GM18909 (cell line): ENCODE measurements around the gene CDH8.

Experiments
- ATAC-seq: cut with Tn5 transposase; IDR thresholded peaks from one replicate; pipeline ENCODE4 v1.9.1; 2021; ENCODE audit warnings: mild to moderate bottlenecking; ENCODE audit not compliant: unreplicated experiment, poor library complexity

The CDH8 gene, protein sequence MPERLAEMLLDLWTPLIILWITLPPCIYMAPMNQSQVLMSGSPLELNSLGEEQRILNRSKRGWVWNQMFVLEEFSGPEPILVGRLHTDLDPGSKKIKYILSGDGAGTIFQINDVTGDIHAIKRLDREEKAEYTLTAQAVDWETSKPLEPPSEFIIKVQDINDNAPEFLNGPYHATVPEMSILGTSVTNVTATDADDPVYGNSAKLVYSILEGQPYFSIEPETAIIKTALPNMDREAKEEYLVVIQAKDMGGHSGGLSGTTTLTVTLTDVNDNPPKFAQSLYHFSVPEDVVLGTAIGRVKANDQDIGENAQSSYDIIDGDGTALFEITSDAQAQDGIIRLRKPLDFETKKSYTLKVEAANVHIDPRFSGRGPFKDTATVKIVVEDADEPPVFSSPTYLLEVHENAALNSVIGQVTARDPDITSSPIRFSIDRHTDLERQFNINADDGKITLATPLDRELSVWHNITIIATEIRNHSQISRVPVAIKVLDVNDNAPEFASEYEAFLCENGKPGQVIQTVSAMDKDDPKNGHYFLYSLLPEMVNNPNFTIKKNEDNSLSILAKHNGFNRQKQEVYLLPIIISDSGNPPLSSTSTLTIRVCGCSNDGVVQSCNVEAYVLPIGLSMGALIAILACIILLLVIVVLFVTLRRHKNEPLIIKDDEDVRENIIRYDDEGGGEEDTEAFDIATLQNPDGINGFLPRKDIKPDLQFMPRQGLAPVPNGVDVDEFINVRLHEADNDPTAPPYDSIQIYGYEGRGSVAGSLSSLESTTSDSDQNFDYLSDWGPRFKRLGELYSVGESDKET

GRCh38 chr16:62036101-62036801 lies at the start of gene CDH8:
Gene CDH8, minus strand, starts transcription at chr16:62036438. Its CDS starts 15,035 bp downstream, at chr16:62021403.
- no peak for ATAC-seq

DNA sequence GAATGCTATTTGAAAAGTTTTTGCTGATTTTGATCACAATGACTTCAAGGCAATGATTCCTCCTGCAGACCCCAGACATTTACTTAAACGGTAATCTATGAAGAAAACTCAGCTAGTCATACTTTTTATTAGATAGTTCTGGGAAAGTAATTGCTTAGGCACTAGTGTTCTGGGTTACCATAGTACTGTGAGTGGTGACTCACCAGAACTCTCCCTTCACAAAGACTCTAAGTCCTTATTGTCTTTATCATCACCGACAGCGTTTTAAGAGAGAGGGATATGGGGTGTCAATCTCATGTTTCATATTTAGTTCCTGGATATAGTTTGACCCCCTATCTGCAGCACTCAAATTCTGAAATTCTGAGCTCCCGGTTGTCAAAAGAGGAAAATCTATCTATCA lies 43.0 kb upstream of the CDH8 start:
- no peak for ATAC-seq

DNA sequence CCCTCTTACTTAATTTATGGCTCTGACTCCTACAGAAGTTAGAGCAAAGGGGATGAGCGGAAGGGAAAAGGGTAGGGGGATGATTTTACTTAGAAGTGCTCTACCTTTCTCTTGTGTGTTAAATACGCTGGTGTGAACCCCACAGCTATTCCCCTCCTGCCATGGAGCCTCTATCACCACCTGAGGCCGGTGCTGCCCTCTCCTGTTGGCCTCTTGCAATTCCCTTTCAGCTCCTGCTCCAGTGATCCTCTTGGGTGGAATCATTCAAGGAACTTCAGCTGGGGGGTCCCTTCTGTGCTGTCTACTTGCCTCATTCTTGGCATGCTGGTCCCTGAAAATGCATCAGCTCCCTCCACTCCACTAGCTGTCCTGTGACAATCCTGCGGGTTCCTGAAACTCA lies 41.8 kb upstream of the CDH8 start:
- no peak for ATAC-seq

DNA sequence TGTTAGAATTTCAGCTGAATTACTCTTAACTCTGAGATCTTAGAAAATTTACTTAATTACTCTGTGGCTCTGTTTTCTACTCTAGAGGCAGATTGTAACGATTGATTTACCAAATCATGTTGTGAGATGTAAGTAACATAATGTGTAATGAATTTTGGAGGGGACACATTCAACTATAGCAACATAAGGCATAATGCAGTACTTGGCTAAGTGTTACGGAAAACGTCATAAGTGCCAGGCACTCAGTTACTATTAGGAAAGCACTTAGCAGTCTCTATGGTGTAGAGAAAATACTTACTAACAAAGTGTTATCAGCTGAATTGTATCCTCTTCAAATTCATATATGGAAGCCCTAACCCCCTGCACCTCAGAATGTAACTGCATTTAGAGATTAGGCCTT lies 40.6 kb upstream of the CDH8 start:
- no peak for ATAC-seq

DNA sequence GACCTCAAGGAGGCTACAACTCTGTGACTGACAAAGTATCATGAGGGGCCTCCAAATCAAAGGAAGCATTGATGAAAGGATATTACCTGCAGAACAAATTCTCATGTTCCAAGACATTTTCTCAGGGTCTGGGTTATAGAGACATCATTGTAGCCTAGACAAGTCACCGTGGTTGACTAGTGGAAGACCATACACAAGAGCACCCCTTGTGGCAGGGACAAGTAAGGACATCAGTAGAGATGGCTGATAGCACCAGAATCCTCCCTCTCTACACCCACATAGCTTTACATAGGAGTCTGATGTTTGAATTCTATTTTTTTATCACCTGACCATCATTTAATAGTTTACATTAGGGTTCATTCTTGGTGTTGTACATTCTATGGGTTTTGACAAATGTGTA lies 32.5 kb upstream of the CDH8 start:
- peak; percentile 54 for ATAC-seq

DNA sequence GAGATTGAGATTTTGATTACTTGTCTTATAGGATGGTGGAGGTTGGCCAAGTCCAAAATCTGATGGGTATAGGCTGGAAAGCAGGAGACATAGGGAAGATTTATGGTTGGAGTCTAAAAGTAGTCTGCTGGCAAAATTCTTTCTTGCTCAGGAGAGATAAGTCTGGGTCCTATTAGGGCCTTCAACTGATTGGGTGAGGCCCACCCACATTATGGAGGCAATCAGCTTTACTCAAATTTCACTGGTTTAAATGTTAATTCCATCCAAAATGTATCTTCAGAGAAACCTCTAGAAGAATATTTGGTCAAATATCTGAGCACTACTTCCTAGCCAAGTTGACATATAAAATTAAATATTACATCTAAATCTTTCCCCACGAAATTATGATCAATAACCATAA lies 31.7 kb upstream of the CDH8 start:
- no peak for ATAC-seq

DNA sequence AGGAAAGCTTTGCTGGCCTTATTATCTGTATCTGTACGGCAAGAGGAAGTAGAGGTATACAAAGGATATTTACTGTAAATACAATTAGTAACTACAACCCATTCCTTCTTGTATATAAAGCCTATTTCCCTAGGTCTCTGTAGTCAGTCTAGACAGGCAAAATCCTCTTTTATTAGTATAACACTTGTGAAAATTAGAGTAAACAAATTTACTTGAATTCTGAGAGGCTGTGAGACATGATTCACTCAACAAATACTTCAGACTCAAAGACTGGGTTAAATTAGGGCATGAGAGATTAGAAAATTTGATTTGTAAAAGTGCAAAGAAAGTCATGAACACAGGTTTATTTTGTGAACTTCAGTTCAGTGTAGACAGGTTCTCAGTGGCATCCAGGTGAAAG lies 30.9 kb upstream of the CDH8 start:
- ATAC-seq: no peak

- ATAC-seq: no peak
Measured at GRCh38 chr16:62066747-62067146, 30.5 kb upstream of the CDH8 start.

- ATAC-seq: no peak
Measured at GRCh38 chr16:62064173-62064572, 27.9 kb upstream of the CDH8 start.

DNA sequence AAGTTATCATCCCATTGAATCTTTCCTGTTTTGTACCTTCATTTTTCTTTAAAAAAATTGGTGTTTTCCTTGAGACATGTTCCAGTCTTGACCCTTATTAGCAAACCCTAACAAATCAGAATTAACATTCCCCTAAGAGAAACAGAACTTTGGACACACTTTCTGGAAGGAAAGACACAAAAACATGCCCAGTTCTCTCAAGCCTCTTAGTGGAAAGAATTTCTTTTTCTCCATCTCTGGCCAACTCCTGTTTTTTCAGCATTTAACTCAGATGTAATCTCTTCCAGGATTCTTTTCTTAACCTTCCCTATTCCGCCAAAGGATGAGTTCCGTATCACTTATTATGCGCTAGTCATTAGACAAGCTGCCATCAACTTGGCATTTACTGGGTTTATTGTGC lies 23.9 kb upstream of the CDH8 start:
- no peak for ATAC-seq

GRCh38 chr16:62059527-62059926 lies 23.3 kb upstream of the CDH8 start:
- ATAC-seq: no peak

DNA sequence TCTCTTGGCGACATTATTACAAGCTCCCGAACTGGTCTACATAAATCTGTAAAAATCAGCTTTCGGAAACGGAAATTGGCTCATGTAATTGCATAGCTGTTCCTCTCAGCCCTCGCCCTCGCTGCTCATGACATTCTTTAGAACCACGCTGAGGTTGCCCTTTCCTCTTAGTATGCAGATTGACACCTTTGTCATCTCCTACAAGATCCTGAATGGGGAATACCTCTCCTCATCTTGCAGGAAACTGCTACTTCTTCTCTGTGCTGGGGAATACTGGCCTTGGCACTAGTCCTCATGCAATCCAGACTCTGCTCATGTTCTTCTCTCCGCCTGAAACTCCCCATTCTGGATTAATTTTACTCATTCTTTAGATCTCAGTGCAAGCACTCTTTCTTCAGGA lies 22.2 kb upstream of the CDH8 start:
- no peak for ATAC-seq

GRCh38 chr16:62051942-62052341 lies 15.7 kb upstream of the CDH8 start:
- ATAC-seq: no peak

DNA sequence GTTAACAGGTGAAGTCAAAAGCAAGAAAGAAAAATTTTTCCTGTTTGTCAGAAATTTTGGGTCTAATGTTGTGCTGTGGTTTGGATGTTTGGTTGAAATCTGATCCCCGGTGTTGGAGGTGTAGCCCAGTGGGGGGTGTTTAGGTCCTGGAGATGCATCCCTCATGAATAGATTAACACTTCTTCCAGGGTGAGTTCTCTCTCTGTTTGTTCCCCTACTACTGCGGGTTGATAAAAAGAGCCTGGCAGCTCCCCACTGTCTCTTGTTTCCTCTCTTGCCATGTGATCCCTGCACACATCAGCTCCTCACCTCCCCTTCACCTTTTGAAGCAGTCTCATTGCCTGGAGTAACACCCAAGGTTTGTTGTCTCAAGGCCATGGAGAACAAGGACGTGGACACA lies 14.6 kb upstream of the CDH8 start:
- no peak for ATAC-seq

DNA sequence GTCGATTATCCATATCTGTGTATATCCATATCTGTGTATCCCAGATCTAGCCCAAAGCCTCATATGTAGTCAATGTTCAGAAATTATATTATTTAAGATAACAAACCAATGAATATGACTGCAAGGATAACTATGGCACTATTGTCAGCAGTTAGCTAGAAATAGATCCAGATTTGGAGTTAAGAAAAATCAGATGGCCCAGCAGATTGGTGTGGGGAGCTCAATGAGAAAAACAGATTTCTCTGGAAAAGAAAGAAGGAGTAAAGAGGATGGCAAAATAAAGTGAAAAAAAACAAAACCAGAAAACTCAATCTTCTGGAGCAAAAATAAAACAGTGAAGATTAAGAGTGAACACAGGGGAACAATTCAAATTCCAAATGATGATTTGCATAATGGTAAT lies 10.6 kb upstream of the CDH8 start:
- no peak for ATAC-seq

GRCh38 chr16:62041401-62041800 lies 5.2 kb upstream of the CDH8 start:
- no peak for ATAC-seq

DNA sequence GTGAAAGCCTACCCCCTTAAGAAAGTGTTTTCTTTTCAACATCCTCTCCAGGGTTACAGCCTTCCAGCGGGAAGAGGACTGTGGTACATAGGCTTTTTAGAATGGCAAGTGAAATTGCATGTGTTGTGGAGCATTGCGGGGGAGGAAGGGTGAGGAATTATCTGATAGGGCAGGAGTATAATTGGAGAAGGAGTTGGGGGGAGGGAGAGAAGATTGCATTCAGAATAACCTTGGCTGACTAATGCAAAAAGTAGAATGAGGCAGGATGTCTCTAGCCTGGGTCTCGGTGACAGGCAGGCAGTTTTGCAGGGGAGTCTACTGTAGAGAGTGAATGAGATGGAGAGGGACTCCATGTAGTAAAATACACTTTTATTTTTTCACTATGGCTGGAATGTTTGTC lies 2.4 kb upstream of the CDH8 start:
- no peak for ATAC-seq

GRCh38 chr16:62038225-62038624 lies 2.0 kb upstream of the CDH8 start:
- no peak for ATAC-seq

- no peak for ATAC-seq
Measured at GRCh38 chr16:62036802-62037135, 531 bp upstream of the CDH8 start.

DNA sequence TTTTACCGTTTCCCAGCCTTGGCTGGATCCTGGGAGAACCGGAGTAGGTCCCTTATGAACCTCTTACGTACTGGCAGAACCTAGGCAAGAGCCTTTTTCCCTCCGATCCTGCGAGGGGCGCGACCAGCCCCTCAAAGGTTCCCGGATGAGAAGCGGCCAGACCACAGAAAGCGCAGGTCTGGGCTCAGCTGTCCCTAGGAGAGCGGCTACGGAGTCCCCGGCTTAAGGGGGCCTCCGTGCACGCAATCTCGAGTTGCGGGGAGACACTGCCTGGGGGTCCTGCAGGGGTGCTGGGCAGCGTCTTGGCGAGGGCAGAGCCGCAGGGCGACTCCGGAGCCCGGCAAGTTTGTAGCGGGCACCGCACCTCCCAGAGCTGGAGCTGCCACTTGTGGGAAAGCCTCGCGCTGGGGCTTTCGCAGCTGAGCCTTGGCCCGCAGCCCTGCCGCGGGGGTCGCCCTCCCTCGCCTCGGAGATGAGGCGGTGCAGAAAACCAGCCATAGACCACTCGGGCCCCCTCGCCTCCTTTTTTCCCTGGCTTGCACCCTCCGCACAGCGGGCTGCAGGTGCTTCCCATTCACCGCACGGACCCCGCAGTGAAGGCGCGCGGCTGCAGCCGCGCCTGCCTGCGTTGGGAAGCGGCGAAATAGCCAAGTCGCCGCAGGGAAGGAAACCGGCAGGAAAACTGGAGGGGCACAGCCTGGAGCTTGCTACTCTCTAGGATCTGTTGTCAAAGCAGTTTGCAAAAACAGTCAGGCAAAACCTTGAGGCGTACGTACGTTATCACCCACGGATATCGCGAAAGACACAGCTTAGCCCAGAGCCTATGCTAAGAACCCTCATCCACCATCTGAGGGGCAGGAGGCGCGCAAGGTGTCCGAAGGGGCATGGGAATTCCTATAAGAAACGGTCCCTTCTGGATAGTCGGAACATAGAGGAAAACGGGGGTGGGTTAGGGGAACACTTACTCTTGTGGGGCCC lies 834 bp downstream of the CDH8 start:
- ATAC-seq: no peak
